Cardiac muscle cell (in vitro differentiated cells and primary cell): ENCODE results near the gene MICU1. TPM values are rescaled to one million over a fixed set of nuclear protein-coding genes. Genes with fewer than 3 reads are reported as not detected.
A peak's percentile ranks its signal among the peaks of the same experiment; 100 is the strongest.
"Not testable (repeated sequence)": the region's sequence is repeated elsewhere in the genome, so short reads cannot be mapped to it uniquely, and the experiment has no call there.

Source experiments
- DNase-seq, 2 donors: peaks; one replicate each; pipeline versions ENCODE4 v3.0.0 to v3.0.0-alpha.2; 2010 to 2017; ENCODE audit warnings: low read depth in 1 of 2, low spot score in 1 of 2
- H3K27ac ChIP-seq: fragments of 200-600 bp; sonication (generic); 2 replicates; pipeline ENCODE4 v1.5.1; 2016
- H3K27me3 ChIP-seq: fragments of 200-600 bp; sonication (generic); 2 replicates; pipeline ENCODE4 v1.6.0; 2016; ENCODE audit warnings: control low read depth
- H3K36me3 ChIP-seq: fragments of 200-600 bp; sonication (generic); 2 replicates; pipeline ENCODE4 v1.5.1; 2016; ENCODE audit warnings: control low read depth
- H3K4me1 ChIP-seq: fragments of 200-600 bp; sonication (generic); 2 replicates; pipeline ENCODE4 v1.8.1; 2017; ENCODE audit warnings: low read depth, mild to moderate bottlenecking, mixed run types
- H3K4me3 ChIP-seq: fragments of 200-600 bp; sonication (generic); 2 replicates; pipeline ENCODE4 v1.5.1; 2016; ENCODE audit warnings: mild to moderate bottlenecking
- H3K9me3 ChIP-seq: fragments of 200-600 bp; sonication (generic); 2 replicates; pipeline ENCODE4 v1.5.1; 2017; ENCODE audit warnings: low read depth, mild to moderate bottlenecking, control low read depth
- CTCF ChIP-seq: IDR thresholded peaks from 2 replicates; pipeline ENCODE4 v1.5.1; 2012; ENCODE audit warnings: low read depth, mild to moderate bottlenecking, low read length
- polyA plus RNA-seq: library from polyadenylated mRNA; unstranded; fragments of >200 nt; fragmentation: Nextera tagmentation; extraction: Ambion mirVana; gene quantifications from 2 replicates; pipeline ENCODE4 v1.2.1, GENCODE V29; 2016
- total RNA-seq: library from RNA; depleted of rRNA; stranded (reverse); fragments of >200 nt; gene quantifications from 2 replicates; pipeline ENCODE4 v1.2.3, GENCODE V29; 2016

MICU1 gene
- total RNA-seq (53.2 and 54.1 TPM in 2 replicates), polyA plus RNA-seq (48.3 and 60.9 TPM in 2 replicates)

GRCh38 chr10:72625608-72626443 lies at the start of gene MICU1:
TSS of gene MICU1 (minus strand) at chr10:72626079. CDS start at chr10:72566793, 59,286 bp downstream.
- no peak for TF ChIP-seq CTCF
- H3K27ac ChIP-seq: peak within 1 kb of the TSS; percentile 85
- H3K27me3 ChIP-seq: no peaks in the 10 kb centered on the region

GRCh38 chr10:72674174-72674573 lies 48.3 kb upstream of the MICU1 start:
- not testable (repeated sequence) for H3K4me1 ChIP-seq, H3K9me3 ChIP-seq, H3K27ac ChIP-seq, DNase-seq, H3K36me3 ChIP-seq, H3K27me3 ChIP-seq, H3K4me3 ChIP-seq

More at GRCh38 chr10:72625608-72626443, at the start of gene MICU1:
- Histone ChIP-seq H3K9me3 (no peaks in the 10 kb centered on the region), H3K4me1 (peaks cover 4% of the 10 kb centered on the region), H3K36me3 (no peaks in the 10 kb centered on the region), H3K4me3 (peak within 1 kb of the TSS; percentile 78)
- DNase-seq: peak; percentile 97

GRCh38 chr10:72673280-72673679 lies 47.4 kb upstream of the MICU1 start:
- Histone ChIP-seq H3K36me3 (no peaks in the 10 kb centered on the region), H3K4me1 (no peaks in the 10 kb centered on the region), H3K4me3 (no peak overlapping the region), H3K9me3 (no peaks in the 10 kb centered on the region), H3K27ac (no peak overlapping the region), H3K27me3 (no peaks in the 10 kb centered on the region)
- DNase-seq: no peak
- TF ChIP-seq CTCF: no peak

- H3K4me3 ChIP-seq: no peak overlapping the region
- no peak for DNase-seq
- H3K9me3 ChIP-seq: no peaks in the 10 kb centered on the region
- H3K27me3 ChIP-seq: no peaks in the 10 kb centered on the region
- H3K4me1 ChIP-seq: no peaks in the 10 kb centered on the region
- H3K27ac ChIP-seq: no peak overlapping the region
- no peak for TF ChIP-seq CTCF
- H3K36me3 ChIP-seq: no peaks in the 10 kb centered on the region
These were observed 41.5 kb upstream of the MICU1 start for GRCh38 chr10:72667207-72667864.

GRCh38 chr10:72665925-72666324 lies 40.0 kb upstream of the MICU1 start:
- no peaks in the 10 kb centered on the region for H3K4me1 ChIP-seq
- no peak overlapping the region for H3K27ac ChIP-seq
- no peaks in the 10 kb centered on the region for H3K9me3 ChIP-seq
- TF ChIP-seq CTCF: no peak
- no peak overlapping the region for H3K4me3 ChIP-seq
- DNase-seq: no peak
- H3K36me3 ChIP-seq: no peaks in the 10 kb centered on the region
- no peaks in the 10 kb centered on the region for H3K27me3 ChIP-seq

- H3K36me3 ChIP-seq: no peaks in the 10 kb centered on the region
- no peak for TF ChIP-seq CTCF
- H3K4me1 ChIP-seq: no peaks in the 10 kb centered on the region
- no peaks in the 10 kb centered on the region for H3K9me3 ChIP-seq
- no peaks in the 10 kb centered on the region for H3K27me3 ChIP-seq
- no peak overlapping the region for H3K4me3 ChIP-seq
- DNase-seq: peak in 1 of 2 donors; percentile 16
- H3K27ac ChIP-seq: no peak overlapping the region
These were observed 38.1 kb upstream of the MICU1 start for GRCh38 chr10:72663971-72664370.
